Lung (tissue), 12 donors: ENCODE data around the gene PTX4. TPM values are rescaled to one million over a fixed set of nuclear protein-coding genes. Genes with fewer than 3 reads are reported as not detected.

Source experiments
- ATAC-seq: fragments of 200-7000 bp; cut with Tn5 transposase; one replicate; pipeline ENCODE4 v1.9.1; 2020; ENCODE audit warnings: moderate number of reproducible peaks; ENCODE audit not compliant: insufficient read depth, low FRiP score
- DNase-seq, 3 donors: peaks; one replicate each; pipeline ENCODE4 v3.0.0-alpha.2; 2013 to 2017
- H3K27ac ChIP-seq, 2 donors: one replicate each; pipeline ENCODE4 v1.5.1; 2013; ENCODE audit warnings: mild to moderate bottlenecking in 2 of 2, moderate library complexity in 2 of 2, control low read depth in 1 of 2, inconsistent platforms in 1 of 2, low read depth in 1 of 2, low read length in 1 of 2
- H3K27me3 ChIP-seq, 3 donors: one replicate each; pipeline ENCODE4 v1.5.1; 2013; ENCODE audit warnings: low read length in 2 of 3; ENCODE audit not compliant: control insufficient read depth in 3 of 3, insufficient read depth in 3 of 3
- H3K36me3 ChIP-seq, 4 donors: one replicate each; pipeline ENCODE4 v1.5.1; 2013; ENCODE audit warnings: low read length in 4 of 4, mild to moderate bottlenecking in 1 of 4, moderate library complexity in 1 of 4; ENCODE audit not compliant: control insufficient read depth in 4 of 4, insufficient read depth in 4 of 4
- H3K4me1 ChIP-seq, 5 donors: one replicate each; pipeline ENCODE4 v1.5.1; 2013; ENCODE audit warnings: low read length in 5 of 5, mild to moderate bottlenecking in 2 of 5, moderate library complexity in 1 of 5; ENCODE audit not compliant: control insufficient read depth in 5 of 5, insufficient read depth in 5 of 5
- H3K4me3 ChIP-seq: one replicate; pipeline ENCODE4 v1.5.1; 2013; ENCODE audit warnings: mild to moderate bottlenecking, control low read depth, moderate library complexity
- H3K9ac ChIP-seq, 2 donors: one replicate each; pipeline ENCODE4 v1.5.1; 2013; ENCODE audit warnings: low read length in 2 of 2, control low read depth in 1 of 2; ENCODE audit not compliant: insufficient read depth in 1 of 2
- H3K9me3 ChIP-seq, 4 donors: one replicate each; pipeline ENCODE4 v1.5.1; 2013; ENCODE audit warnings: low read length in 3 of 4, mild to moderate bottlenecking in 1 of 4, moderate library complexity in 1 of 4; ENCODE audit not compliant: control insufficient read depth in 4 of 4, insufficient read depth in 3 of 4
- WGBS, 2 donors: extraction: QIAGEN DNeasy Blood & Tissue Kit; methylation state at CpG; one replicate each; pipeline ENCODE4 v1.1.7; 2013; 5-methylcytosine and 5-hydroxymethylcytosine counted together
- polyA plus RNA-seq, 2 donors: library from polyadenylated mRNA; stranded (reverse); fragments of 200-250 nt; gene quantifications; one replicate each; pipeline ENCODE4 v1.2.1, GENCODE V29; 2013
- total RNA-seq, 2 donors: library from RNA; depleted of rRNA in 1 of 2; stranded (reverse); fragments of >200 nt in 1 of 2; gene quantifications; one replicate each; pipeline ENCODE4 v1.2.1, GENCODE V29; 2014 to 2021
- TF ChIP-seq, protein P1 (sequence below): IDR thresholded peaks from 2 replicates; pipeline ENCODE4 v1.5.1; 2012; ENCODE audit warnings: mild to moderate bottlenecking; ENCODE audit errors: control extremely low read depth, extremely low read depth
- donor health status: control.
- donor health status: control.
- donor health status: Bipolar disorder and iron deficiency.
- donor health status: healthy.
- donor health status: DM: yes; HTN: yes; CAD: no.

Gene PTX4
- total and polyA plus RNA-seq, 4 donors: 0.02 to 0.31 (median 0.25) TPM; not detected in 1

DNA sequence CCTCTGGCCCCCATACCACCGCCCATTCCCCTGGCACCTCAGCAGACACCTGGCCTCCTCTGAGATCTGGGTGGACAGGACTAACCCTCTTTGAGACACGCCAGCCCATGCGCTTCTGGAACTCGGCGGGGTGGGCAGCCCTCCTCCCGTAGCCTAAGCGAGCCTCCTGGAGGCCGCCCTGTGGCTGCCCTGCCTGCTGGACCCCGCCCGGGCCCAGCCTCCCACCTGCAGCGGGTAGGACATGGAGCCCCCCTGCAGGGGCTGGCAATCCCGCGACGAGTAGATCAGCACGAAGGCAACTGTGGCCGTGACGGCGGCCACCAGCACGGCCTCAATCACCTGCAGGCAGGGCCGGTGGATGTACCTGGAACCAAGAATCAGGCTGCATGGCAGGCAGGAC is 36.2 kb downstream of the PTX4 start:
- TF ChIP-seq, protein P1, sequence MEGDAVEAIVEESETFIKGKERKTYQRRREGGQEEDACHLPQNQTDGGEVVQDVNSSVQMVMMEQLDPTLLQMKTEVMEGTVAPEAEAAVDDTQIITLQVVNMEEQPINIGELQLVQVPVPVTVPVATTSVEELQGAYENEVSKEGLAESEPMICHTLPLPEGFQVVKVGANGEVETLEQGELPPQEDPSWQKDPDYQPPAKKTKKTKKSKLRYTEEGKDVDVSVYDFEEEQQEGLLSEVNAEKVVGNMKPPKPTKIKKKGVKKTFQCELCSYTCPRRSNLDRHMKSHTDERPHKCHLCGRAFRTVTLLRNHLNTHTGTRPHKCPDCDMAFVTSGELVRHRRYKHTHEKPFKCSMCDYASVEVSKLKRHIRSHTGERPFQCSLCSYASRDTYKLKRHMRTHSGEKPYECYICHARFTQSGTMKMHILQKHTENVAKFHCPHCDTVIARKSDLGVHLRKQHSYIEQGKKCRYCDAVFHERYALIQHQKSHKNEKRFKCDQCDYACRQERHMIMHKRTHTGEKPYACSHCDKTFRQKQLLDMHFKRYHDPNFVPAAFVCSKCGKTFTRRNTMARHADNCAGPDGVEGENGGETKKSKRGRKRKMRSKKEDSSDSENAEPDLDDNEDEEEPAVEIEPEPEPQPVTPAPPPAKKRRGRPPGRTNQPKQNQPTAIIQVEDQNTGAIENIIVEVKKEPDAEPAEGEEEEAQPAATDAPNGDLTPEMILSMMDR: no peak
- H3K4me3 ChIP-seq: no peak overlapping the region
- H3K4me1 ChIP-seq: no peaks in the 10 kb centered on the region
- WGBS, 2 donors: 97 to 98% methylated on average over 20 of the region's 20 CpGs
- H3K36me3 ChIP-seq: peaks cover 2 to 85% (median 7%) of the 10 kb centered on the region in 4 donors
- ATAC-seq (no peak), DNase-seq (no peak)
- H3K27me3 ChIP-seq: no peaks in the 10 kb centered on the region
- H3K27ac ChIP-seq: no peak overlapping the region
- no peak overlapping the region for H3K9ac ChIP-seq
- H3K9me3 ChIP-seq: no peaks in the 10 kb centered on the region

DNA sequence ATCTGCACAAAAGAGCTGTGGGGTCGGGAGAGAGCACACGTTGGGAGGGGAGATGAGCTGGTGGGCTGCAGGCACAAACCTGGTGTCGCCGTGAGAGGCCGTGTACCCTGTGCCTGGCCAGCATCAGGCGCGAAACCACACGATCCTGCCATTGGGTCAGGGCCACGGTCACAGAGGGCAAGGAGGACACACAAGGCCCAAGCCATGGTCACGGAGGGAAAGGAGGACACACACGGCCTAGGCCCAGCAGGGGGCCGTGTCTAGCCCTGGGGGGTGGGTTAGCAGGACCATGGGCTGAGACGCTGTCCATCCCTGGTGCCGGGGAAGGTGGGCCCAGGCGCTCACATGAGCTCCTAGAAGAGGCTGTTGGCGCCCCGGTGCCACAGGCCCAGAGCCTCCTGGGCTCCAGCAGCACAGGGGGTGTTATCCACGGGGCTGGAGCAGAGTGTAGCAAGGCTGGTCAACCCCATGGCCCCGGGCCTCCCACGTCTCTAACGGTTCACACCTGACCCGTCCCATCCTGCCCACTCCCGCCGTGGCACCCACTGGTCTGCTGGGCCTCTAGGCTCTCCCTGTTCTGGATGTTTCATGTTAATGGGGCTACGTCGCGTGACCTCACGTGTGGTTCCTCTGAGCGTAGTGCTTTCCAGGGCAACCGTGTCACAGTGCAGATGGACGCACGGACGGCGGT is 36.9 kb downstream of the PTX4 start:
- ATAC-seq: no peak
- Histone ChIP-seq H3K27ac (no peak overlapping the region), H3K4me1 (no peaks in the 10 kb centered on the region), H3K9ac (no peak overlapping the region), H3K9me3 (no peaks in the 10 kb centered on the region), H3K36me3 (peaks cover 2 to 89% (median 9%) of the 10 kb centered on the region in 4 donors), H3K4me3 (no peak overlapping the region), H3K27me3 (no peaks in the 10 kb centered on the region)
- WGBS, 2 donors: 94 to 96% methylated on average over 33 to 34 of the region's 34 CpGs
- no peak for DNase-seq
- TF ChIP-seq, protein P1: no peak

DNA sequence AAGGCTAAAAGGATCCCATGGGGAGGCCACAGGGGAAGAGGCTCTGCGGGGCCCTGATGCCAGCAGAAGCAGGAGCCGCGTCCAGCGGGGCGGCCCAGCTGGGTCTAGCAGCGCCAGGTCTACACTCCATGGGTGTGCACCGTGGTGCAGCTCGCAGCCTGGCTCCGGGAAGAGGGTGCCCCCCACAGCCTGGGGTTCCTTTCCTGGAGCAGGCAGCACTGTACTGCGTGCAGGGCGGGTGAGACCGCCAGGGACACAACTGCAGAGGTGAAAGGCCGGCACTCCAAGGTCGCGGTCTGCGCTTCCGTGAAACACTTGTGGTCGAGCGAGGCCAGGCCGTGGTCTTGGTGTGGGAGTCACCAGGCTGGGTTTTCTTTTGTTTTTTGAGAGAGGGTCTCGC is 37.9 kb downstream of the PTX4 start:
- Histone ChIP-seq H3K4me1 (no peaks in the 10 kb centered on the region), H3K9me3 (no peaks in the 10 kb centered on the region), H3K27me3 (no peaks in the 10 kb centered on the region), H3K36me3 (peaks cover 0 to 93% (median 9%) of the 10 kb centered on the region in 4 donors), H3K4me3 (no peak overlapping the region), H3K9ac (no peak overlapping the region), H3K27ac (no peak overlapping the region)
- DNase-seq (no peak), ATAC-seq (no peak)
- 96 to 98% methylated on average over 21 of the region's 21 CpGs for WGBS, 2 donors
- TF ChIP-seq, protein P1: no peak

DNA sequence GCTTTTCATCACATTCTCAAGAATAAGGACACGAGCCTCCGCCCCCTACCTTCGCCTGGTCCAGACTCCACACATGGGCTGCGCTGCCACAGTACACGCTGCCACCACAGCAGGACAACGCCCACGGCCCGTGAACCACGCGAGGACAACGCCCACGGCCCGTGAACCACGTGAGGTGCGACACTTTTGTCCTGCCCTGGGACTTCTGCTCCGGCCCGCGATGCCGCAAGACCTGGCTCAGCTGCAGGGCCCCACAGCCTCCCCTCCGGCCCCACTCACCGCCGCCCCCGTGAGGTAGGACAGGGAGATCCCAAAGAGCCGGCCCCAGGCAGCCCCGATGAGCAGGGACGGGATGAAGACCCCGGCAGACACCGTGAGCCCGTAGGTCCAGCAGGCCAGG is 38.5 kb downstream of the PTX4 start:
- Histone ChIP-seq H3K36me3 (peaks cover 0 to 93% (median 7%) of the 10 kb centered on the region in 4 donors), H3K9ac (no peak overlapping the region), H3K4me1 (no peaks in the 10 kb centered on the region), H3K4me3 (no peak overlapping the region), H3K27me3 (no peaks in the 10 kb centered on the region), H3K9me3 (no peaks in the 10 kb centered on the region), H3K27ac (no peak overlapping the region)
- TF ChIP-seq, protein P1: no peak
- DNase-seq (no peak), ATAC-seq (no peak)
- 91% methylated on average over 29 of the region's 29 CpGs for WGBS, 2 donors
